Measurements from ENCODE around the gene DHX9.
"Not testable (repeated sequence)": the region's sequence is repeated elsewhere in the genome, so short reads cannot be mapped to it uniquely, and the experiment has no call there.

The DHX9 gene

GRCh38 chr1:182897696-182898095 lies 58.5 kb downstream of the DHX9 start:
- no peak for DNase-seq

GRCh38 chr1:182901946-182902345 lies 62.8 kb downstream of the DHX9 start:
- DNase-seq: not testable (repeated sequence)

GRCh38 chr1:182905321-182905720 lies 66.2 kb downstream of the DHX9 start:
- no peak for DNase-seq

DNA sequence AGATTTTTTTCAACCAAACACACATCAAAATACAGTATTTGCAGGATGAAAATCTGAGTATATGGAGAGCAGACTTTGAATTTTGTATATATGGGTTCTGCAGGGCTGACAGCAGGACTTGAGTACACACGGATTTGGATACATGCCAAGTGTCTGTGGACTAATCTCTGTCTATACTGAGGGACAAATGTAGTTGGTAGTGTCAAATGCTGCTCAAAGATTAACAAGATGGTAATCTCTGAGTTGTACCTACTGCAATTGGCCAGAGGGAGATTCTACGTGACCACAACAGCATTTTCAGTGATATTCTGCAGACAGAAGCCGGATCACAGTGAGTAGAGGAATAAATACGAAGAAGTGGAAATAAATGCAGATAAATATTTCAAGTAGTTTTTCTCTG lies 70.4 kb downstream of the DHX9 start:
- DNase-seq: no peak

DNA sequence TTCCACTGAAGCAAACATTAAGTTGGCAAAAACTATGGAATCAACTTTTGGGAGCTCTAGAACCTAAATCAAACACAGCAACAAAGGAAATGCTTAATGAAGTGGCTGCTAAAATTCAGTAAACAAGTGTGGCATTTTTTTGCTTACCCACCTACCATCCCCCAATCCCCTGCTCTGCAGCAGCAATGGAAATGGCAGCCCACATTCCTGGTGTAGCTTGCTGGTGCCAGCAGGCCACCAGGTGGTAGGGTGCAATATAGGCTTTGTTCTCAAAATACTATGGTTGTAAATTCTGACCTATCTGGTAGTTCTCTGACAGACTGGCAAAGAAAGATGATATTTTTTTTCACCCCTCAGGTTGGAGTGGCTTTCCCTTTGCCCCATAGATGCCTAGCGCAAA lies 71.0 kb downstream of the DHX9 start:
- no peak for DNase-seq

DNA sequence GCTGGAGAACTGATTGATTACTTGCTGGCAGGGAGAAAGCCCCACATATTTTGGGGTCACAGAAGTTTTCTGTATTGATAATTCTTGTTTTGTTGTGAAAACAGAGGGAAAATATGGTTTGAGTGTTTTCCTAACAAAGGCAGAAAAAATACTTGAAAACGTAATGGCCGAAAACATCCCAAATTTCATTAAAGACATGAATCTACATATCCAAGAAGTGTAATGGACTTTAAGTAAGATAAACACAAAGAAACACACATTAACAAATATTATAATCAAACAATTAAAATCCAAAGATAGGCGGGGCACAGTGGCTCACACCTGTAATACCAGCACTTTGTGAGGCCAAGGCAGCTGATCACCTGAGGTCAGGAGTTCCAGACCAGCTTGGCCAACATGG lies 74.3 kb downstream of the DHX9 start:
- DNase-seq: no peak

GRCh38 chr1:182917378-182917777 lies 78.2 kb downstream of the DHX9 start:
- no peak for DNase-seq

DNA sequence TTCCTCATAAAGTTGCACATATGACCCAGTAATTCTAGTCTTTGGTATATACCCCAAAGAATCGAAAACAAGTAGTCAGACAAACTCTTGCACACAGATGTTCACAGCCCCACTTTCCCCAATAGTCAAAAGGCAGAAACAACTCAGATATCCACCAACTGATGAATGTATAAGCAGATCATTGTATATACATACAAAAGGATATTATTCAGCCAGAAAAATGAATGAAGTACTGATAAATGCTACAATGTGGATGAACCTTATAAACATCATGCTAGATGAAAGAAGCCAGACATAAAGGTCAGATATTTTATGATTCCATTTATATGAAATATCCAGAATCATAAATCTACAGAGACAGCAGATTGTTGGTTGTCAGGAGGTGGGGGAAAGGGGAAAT lies 86.5 kb downstream of the DHX9 start:
- DNase-seq: no peak

GRCh38 chr1:182927693-182928433 lies 88.7 kb downstream of the DHX9 start:
- DNase-seq: no peak

GRCh38 chr1:182930985-182931384 lies 91.8 kb downstream of the DHX9 start:
- no peak for DNase-seq

GRCh38 chr1:182935716-182936115 lies 96.6 kb downstream of the DHX9 start:
- no peak for DNase-seq

All from activated CD4-positive, alpha-beta T cell treated with anti-CD3 and anti-CD28 coated beads, Interleukin-2, amount 50 U/mL, for 4 hours (primary cell).